Measurements from ENCODE around the gene FABP7.
"Not testable (repeated sequence)": the region's sequence is repeated elsewhere in the genome, so short reads cannot be mapped to it uniquely, and the experiment has no call there.

Gene FABP7

DNA sequence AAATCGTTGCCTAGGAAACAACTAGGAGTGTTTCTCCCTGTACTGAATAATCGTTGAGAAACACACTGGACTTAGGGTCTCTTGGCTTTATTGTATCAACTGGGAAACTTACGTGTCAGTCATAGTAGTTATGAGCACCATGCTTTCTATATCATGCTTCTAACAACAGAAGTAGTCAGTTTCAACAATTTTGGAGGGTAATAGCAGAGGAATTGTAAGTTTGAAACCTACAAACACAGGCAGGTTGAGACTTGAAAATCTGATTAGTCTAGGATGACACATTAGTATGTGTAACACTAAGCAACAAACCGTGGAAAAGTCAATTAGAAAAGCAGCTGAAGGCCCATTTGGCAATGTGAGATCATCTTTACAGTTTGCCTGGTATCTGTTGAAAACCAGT lies 43.9 kb upstream of the FABP7 start:
- no peak for DNase-seq
- H3K56ac ChIP-seq (ENCODE audit: low read length) = no peak overlapping the region
- H3K4me2 ChIP-seq (ENCODE audit: low read length) = no peak overlapping the region
- H4K5ac ChIP-seq (ENCODE audit: low read length) = no peak overlapping the region
- H3K4me1 ChIP-seq (ENCODE audit: control insufficient read depth, low read depth, low read length) = no peaks in the 10 kb centered on the region
- WGBS (ENCODE audit: extremely low coverage, insufficient coverage, low lambda C conversion rate) = no CpG with 5 or more reads among the region's 4 CpGs
- no peak overlapping the region for H2BK5ac ChIP-seq (ENCODE audit: low read length)
- no peak overlapping the region for H2BK15ac ChIP-seq (replicated peaks; ENCODE audit: low read depth)
- H3K36me3 ChIP-seq (ENCODE audit: control insufficient read depth, insufficient read depth, low read length) = no peaks in the 10 kb centered on the region
- H3K9ac ChIP-seq (ENCODE audit: low read length) = no peak overlapping the region
- H4K8ac ChIP-seq (ENCODE audit: low read depth, low read length) = no peak overlapping the region
- H3K4me3 ChIP-seq (ENCODE audit: low read length) = no peak overlapping the region
- no peak overlapping the region for H3K23ac ChIP-seq (ENCODE audit: low read length)
- no peaks in the 10 kb centered on the region for H3K79me1 ChIP-seq (ENCODE audit: low read length)
- H2BK120ac ChIP-seq (ENCODE audit: low read depth, low read length) = no peak overlapping the region
- no peaks in the 10 kb centered on the region for H3K79me2 ChIP-seq (ENCODE audit: control insufficient read depth, insufficient read depth, low read length)
- H2AK5ac ChIP-seq (ENCODE audit: low read length) = no peak overlapping the region
- no peak overlapping the region for H3K18ac ChIP-seq (ENCODE audit: low read length)
- H3K4ac ChIP-seq (ENCODE audit: low read depth, low read length) = no peak overlapping the region
- H3K27me3 ChIP-seq (ENCODE audit: insufficient read depth, low read length, poor library complexity) = no peaks in the 10 kb centered on the region
- H3K27ac ChIP-seq (ENCODE audit: low read depth, low read length) = no peak overlapping the region

DNA sequence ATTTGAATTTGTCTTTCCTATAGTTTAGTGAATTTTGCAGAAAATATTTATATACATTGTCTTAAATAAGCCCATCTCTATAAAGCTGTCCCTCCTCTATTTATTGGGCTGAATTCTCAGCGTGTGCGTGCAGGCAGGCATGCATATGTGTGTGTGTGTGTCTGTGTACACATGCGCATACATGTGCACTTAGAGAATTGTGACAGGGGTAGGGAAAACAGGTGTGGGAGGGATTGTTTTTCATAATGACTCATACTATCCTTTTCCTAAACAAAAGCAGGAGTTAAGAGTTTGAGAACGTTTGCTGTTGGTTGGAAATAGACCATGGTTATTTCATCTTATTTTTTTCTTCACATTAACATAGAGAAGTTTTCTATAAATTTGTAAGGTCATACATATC lies 43.4 kb upstream of the FABP7 start:
- no peak overlapping the region for H3K27ac ChIP-seq (ENCODE audit: low read depth, low read length)

DNA sequence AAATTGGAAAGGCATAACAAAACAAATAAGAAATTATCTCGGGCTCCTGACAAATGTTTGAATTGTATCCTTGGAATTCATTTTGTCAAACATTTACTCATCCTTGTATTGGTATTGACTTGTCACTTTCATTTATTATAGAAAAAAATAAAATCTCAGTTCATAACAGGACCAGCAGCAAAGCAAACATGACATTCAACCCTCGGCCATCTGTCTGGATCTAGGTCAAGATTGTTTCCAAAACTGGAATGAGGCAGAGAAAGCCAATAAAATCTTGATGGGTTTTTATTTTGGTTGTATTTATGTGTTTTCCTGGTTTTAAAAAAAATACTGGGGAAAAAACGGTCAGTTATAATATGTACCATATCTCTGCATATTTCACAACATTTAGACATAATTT lies 42.9 kb upstream of the FABP7 start:
- H3K4me2 ChIP-seq (ENCODE audit: low read length) = no peak overlapping the region
- no peak overlapping the region for H4K5ac ChIP-seq (ENCODE audit: low read length)
- no peak overlapping the region for H3K4ac ChIP-seq (ENCODE audit: low read depth, low read length)
- H3K18ac ChIP-seq (ENCODE audit: low read length) = no peak overlapping the region
- no CpG with 5 or more reads among the region's 3 CpGs for WGBS (ENCODE audit: extremely low coverage, insufficient coverage, low lambda C conversion rate)
- H3K27ac ChIP-seq (ENCODE audit: low read depth, low read length) = no peak overlapping the region
- H3K23ac ChIP-seq (ENCODE audit: low read length) = no peak overlapping the region
- no peak for DNase-seq
- H2AK5ac ChIP-seq (ENCODE audit: low read length) = no peak overlapping the region
- H3K9ac ChIP-seq (ENCODE audit: low read length) = no peak overlapping the region
- H3K79me1 ChIP-seq (ENCODE audit: low read length) = no peaks in the 10 kb centered on the region
- no peak overlapping the region for H3K56ac ChIP-seq (ENCODE audit: low read length)
- no peak overlapping the region for H2BK120ac ChIP-seq (ENCODE audit: low read depth, low read length)
- no peak overlapping the region for H3K4me3 ChIP-seq (ENCODE audit: low read length)
- no peak overlapping the region for H4K8ac ChIP-seq (ENCODE audit: low read depth, low read length)
- no peaks in the 10 kb centered on the region for H3K27me3 ChIP-seq (ENCODE audit: insufficient read depth, low read length, poor library complexity)
- H3K36me3 ChIP-seq (ENCODE audit: control insufficient read depth, insufficient read depth, low read length) = no peaks in the 10 kb centered on the region
- H2BK15ac ChIP-seq (replicated peaks; ENCODE audit: low read depth) = no peak overlapping the region
- no peaks in the 10 kb centered on the region for H3K79me2 ChIP-seq (ENCODE audit: control insufficient read depth, insufficient read depth, low read length)
- no peak overlapping the region for H2BK5ac ChIP-seq (ENCODE audit: low read length)
- no peaks in the 10 kb centered on the region for H3K4me1 ChIP-seq (ENCODE audit: control insufficient read depth, low read depth, low read length)

More for the DNA sequence above, 43.4 kb upstream of the FABP7 start:
- Histone ChIP-seq H3K4me3 (ENCODE audit: low read length) (no peak overlapping the region), H3K79me1 (ENCODE audit: low read length) (no peaks in the 10 kb centered on the region), H3K56ac (ENCODE audit: low read length) (no peak overlapping the region), H2BK5ac (ENCODE audit: low read length) (no peak overlapping the region), H3K9ac (ENCODE audit: low read length) (no peak overlapping the region), H3K23ac (ENCODE audit: low read length) (no peak overlapping the region), H3K4me1 (ENCODE audit: control insufficient read depth, low read depth, low read length) (no peaks in the 10 kb centered on the region), H2AK5ac (ENCODE audit: low read length) (no peak overlapping the region), H3K4ac (ENCODE audit: low read depth, low read length) (no peak overlapping the region), H4K8ac (ENCODE audit: low read depth, low read length) (no peak overlapping the region), H3K18ac (ENCODE audit: low read length) (no peak overlapping the region), H4K5ac (ENCODE audit: low read length) (no peak overlapping the region), H3K36me3 (ENCODE audit: control insufficient read depth, insufficient read depth, low read length) (no peaks in the 10 kb centered on the region), H2BK120ac (ENCODE audit: low read depth, low read length) (no peak overlapping the region), H3K27me3 (ENCODE audit: insufficient read depth, low read length, poor library complexity) (no peaks in the 10 kb centered on the region), H3K79me2 (ENCODE audit: control insufficient read depth, insufficient read depth, low read length) (no peaks in the 10 kb centered on the region), H3K4me2 (ENCODE audit: low read length) (no peak overlapping the region), H2BK15ac (replicated peaks; ENCODE audit: low read depth) (no peak overlapping the region)
- no peak for DNase-seq
- WGBS (ENCODE audit: extremely low coverage, insufficient coverage, low lambda C conversion rate) = no CpG with 5 or more reads among the region's 4 CpGs

DNA sequence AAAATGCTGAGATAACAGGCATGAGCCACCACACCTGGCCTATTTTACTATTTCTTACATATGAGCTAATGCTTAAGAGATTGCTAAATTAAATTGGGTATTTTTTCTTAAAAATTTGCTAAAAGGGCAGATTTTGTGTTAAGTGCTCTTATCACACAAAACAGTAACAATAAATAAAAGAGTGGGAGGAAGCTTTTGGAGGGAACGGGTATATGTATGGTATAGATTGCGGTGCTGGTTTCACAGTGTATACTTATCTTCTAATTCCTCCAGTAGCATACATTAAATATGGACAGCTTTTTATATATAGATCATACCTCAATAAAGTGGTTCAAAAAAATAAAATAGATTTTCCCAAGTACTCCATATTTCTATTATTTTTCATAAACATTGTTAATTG lies 39.4 kb upstream of the FABP7 start:
- H3K27ac ChIP-seq (ENCODE audit: low read depth, low read length) = no peak overlapping the region
- no peak overlapping the region for H2BK15ac ChIP-seq (replicated peaks; ENCODE audit: low read depth)
- no peak overlapping the region for H2BK120ac ChIP-seq (ENCODE audit: low read depth, low read length)
- no peaks in the 10 kb centered on the region for H3K27me3 ChIP-seq (ENCODE audit: insufficient read depth, low read length, poor library complexity)
- H3K4me2 ChIP-seq (ENCODE audit: low read length) = no peak overlapping the region
- H3K9ac ChIP-seq (ENCODE audit: low read length) = no peak overlapping the region
- no peak overlapping the region for H3K4me3 ChIP-seq (ENCODE audit: low read length)
- H2BK5ac ChIP-seq (ENCODE audit: low read length) = no peak overlapping the region
- H4K8ac ChIP-seq (ENCODE audit: low read depth, low read length) = no peak overlapping the region
- no CpG with 5 or more reads among the region's 2 CpGs for WGBS (ENCODE audit: extremely low coverage, insufficient coverage, low lambda C conversion rate)
- H4K5ac ChIP-seq (ENCODE audit: low read length) = no peak overlapping the region
- no peak overlapping the region for H3K56ac ChIP-seq (ENCODE audit: low read length)
- no peak overlapping the region for H3K4ac ChIP-seq (ENCODE audit: low read depth, low read length)
- no peaks in the 10 kb centered on the region for H3K36me3 ChIP-seq (ENCODE audit: control insufficient read depth, insufficient read depth, low read length)
- no peak for DNase-seq
- H3K18ac ChIP-seq (ENCODE audit: low read length) = no peak overlapping the region
- no peaks in the 10 kb centered on the region for H3K79me2 ChIP-seq (ENCODE audit: control insufficient read depth, insufficient read depth, low read length)
- H3K23ac ChIP-seq (ENCODE audit: low read length) = no peak overlapping the region
- H3K4me1 ChIP-seq (ENCODE audit: control insufficient read depth, low read depth, low read length) = no peaks in the 10 kb centered on the region
- H3K79me1 ChIP-seq (ENCODE audit: low read length) = no peaks in the 10 kb centered on the region
- no peak overlapping the region for H2AK5ac ChIP-seq (ENCODE audit: low read length)

DNA sequence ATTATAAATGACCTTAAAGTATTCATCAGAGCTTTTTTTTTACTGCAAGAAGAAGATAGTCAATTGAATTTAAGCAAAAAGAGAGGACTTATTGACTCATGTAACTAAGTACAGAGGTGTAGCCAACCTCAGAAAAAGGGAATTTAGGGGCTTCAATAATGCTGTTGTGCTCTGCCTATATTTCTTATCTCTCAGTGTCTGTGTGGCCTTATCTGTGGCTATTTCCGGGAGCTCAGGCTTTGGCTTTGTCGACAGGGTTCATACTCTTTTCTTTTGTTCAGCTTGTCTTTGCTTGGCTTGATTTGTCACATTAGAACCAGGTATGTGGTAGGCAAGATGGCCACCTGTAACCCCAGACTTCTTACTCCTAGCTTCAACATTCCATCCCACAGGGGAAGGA lies 38.6 kb upstream of the FABP7 start:
- H3K79me1 ChIP-seq (ENCODE audit: low read length) = no peaks in the 10 kb centered on the region
- no peak overlapping the region for H2BK120ac ChIP-seq (ENCODE audit: low read depth, low read length)
- H2BK5ac ChIP-seq (ENCODE audit: low read length) = no peak overlapping the region
- no peak overlapping the region for H3K9ac ChIP-seq (ENCODE audit: low read length)
- H3K4me2 ChIP-seq (ENCODE audit: low read length) = no peak overlapping the region
- H3K56ac ChIP-seq (ENCODE audit: low read length) = no peak overlapping the region
- H3K23ac ChIP-seq (ENCODE audit: low read length) = no peak overlapping the region
- H3K36me3 ChIP-seq (ENCODE audit: control insufficient read depth, insufficient read depth, low read length) = no peaks in the 10 kb centered on the region
- no CpG with 5 or more reads among the region's 2 CpGs for WGBS (ENCODE audit: extremely low coverage, insufficient coverage, low lambda C conversion rate)
- H3K4me3 ChIP-seq (ENCODE audit: low read length) = no peak overlapping the region
- no peak overlapping the region for H3K27ac ChIP-seq (ENCODE audit: low read depth, low read length)
- H2BK15ac ChIP-seq (replicated peaks; ENCODE audit: low read depth) = no peak overlapping the region
- no peak overlapping the region for H4K8ac ChIP-seq (ENCODE audit: low read depth, low read length)
- H3K4me1 ChIP-seq (ENCODE audit: control insufficient read depth, low read depth, low read length) = no peaks in the 10 kb centered on the region
- H4K5ac ChIP-seq (ENCODE audit: low read length) = no peak overlapping the region
- H3K79me2 ChIP-seq (ENCODE audit: control insufficient read depth, insufficient read depth, low read length) = no peaks in the 10 kb centered on the region
- H2AK5ac ChIP-seq (ENCODE audit: low read length) = no peak overlapping the region
- no peaks in the 10 kb centered on the region for H3K27me3 ChIP-seq (ENCODE audit: insufficient read depth, low read length, poor library complexity)
- no peak overlapping the region for H3K4ac ChIP-seq (ENCODE audit: low read depth, low read length)
- DNase-seq = no peak
- H3K18ac ChIP-seq (ENCODE audit: low read length) = no peak overlapping the region

DNA sequence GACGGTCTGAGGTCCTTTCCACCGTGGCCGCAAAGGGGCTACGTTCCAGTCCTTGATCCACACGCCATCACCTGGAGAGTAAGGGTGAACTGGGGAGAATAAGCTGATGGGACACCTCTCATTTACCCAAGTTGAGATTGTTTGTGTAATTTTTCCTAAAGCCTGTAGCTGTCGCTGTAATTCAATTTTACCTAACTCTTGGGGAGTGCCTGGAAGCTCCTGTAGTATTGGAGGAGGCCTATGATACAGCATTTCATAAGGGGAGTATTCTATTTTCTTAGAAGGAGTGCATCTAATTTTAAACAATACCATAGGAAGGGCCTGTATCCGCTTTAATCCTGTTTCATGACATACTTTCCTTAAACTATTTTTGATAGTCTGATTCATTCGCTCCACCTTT lies 35.3 kb upstream of the FABP7 start:
- H3K4me3 ChIP-seq (ENCODE audit: low read length); H3K79me2 ChIP-seq (ENCODE audit: control insufficient read depth, insufficient read depth, low read length); H3K36me3 ChIP-seq (ENCODE audit: control insufficient read depth, insufficient read depth, low read length); H2AK5ac ChIP-seq (ENCODE audit: low read length); H3K23ac ChIP-seq (ENCODE audit: low read length); H3K9ac ChIP-seq (ENCODE audit: low read length); H3K18ac ChIP-seq (ENCODE audit: low read length); H3K4ac ChIP-seq (ENCODE audit: low read depth, low read length); H3K27me3 ChIP-seq (ENCODE audit: insufficient read depth, low read length, poor library complexity); H2BK15ac ChIP-seq (replicated peaks; ENCODE audit: low read depth); H3K4me2 ChIP-seq (ENCODE audit: low read length); H2BK120ac ChIP-seq (ENCODE audit: low read depth, low read length); H3K79me1 ChIP-seq (ENCODE audit: low read length); H3K27ac ChIP-seq (ENCODE audit: low read depth, low read length); H3K56ac ChIP-seq (ENCODE audit: low read length); H2BK5ac ChIP-seq (ENCODE audit: low read length); H4K5ac ChIP-seq (ENCODE audit: low read length); H3K4me1 ChIP-seq (ENCODE audit: control insufficient read depth, low read depth, low read length); H4K8ac ChIP-seq (ENCODE audit: low read depth, low read length): not testable (repeated sequence)
- WGBS (ENCODE audit: extremely low coverage, insufficient coverage, low lambda C conversion rate) = no CpG with 5 or more reads among the region's 8 CpGs
- peak; percentile 34 for DNase-seq

Data from mesendoderm (in vitro differentiated cells).